WTC11 (cell line): ENCODE results near the gene RAG2.

Source experiments
- CBFB ChIP-seq: sonication (generic); formaldehyde crosslinking; IDR thresholded peaks from 2 replicates; pipeline ENCODE4 v1.8.1; 2022; ENCODE audit warnings: mild to moderate bottlenecking, low read depth, missing genetic modification reagents
- JUN ChIP-seq: sonication (generic); formaldehyde crosslinking; IDR thresholded peaks from 2 replicates; pipeline ENCODE4 v1.8.0; 2023; ENCODE audit warnings: mild to moderate bottlenecking, missing genetic modification reagents
- MXD4 ChIP-seq: fragments of 250-450 bp; sonication (Bioruptor Pico); IDR thresholded peaks from 2 replicates; pipeline ENCODE4 v1.8.0; 2021; ENCODE audit warnings: mild to moderate bottlenecking, moderate library complexity, borderline replicate concordance
- NFE2L1 ChIP-seq: sonication (generic); formaldehyde crosslinking; IDR thresholded peaks from 2 replicates; pipeline ENCODE4 v1.8.1; 2023; ENCODE audit warnings: missing genetic modification reagents
- NR1H2 ChIP-seq: sonication (generic); formaldehyde crosslinking; IDR thresholded peaks from 2 replicates; pipeline ENCODE4 v1.9.0; 2021; ENCODE audit warnings: mild to moderate bottlenecking, moderate library complexity, missing genetic modification reagents
- PRDM15 ChIP-seq: sonication (generic); formaldehyde crosslinking; IDR thresholded peaks from 2 replicates; pipeline ENCODE4 v1.8.0; 2022; ENCODE audit warnings: missing genetic modification reagents
- USF2 ChIP-seq: sonication (generic); formaldehyde crosslinking; IDR thresholded peaks from 2 replicates; pipeline ENCODE4 v1.8.1; 2023; ENCODE audit warnings: mild to moderate bottlenecking, missing genetic modification reagents, moderate library complexity
- ZNF121 ChIP-seq: sonication (generic); formaldehyde crosslinking; IDR thresholded peaks from 2 replicates; pipeline ENCODE4 v1.8.0; 2023; ENCODE audit warnings: missing genetic modification reagents
- TF ChIP-seq, protein P1 (sequence below): fragments of 200-600 bp; IDR thresholded peaks from 2 replicates; pipeline ENCODE4 v1.8.0; 2022; ENCODE audit warnings: antibody characterized with exemption
- TF ChIP-seq, protein P2 (sequence below): fragments of 250-450 bp; sonication (Bioruptor Pico); IDR thresholded peaks from 2 replicates; pipeline ENCODE4 v2.1.2; 2022; ENCODE audit warnings: mild to moderate bottlenecking, moderate library complexity
- TF ChIP-seq, protein P3 (sequence below): fragments of 250-450 bp; sonication (Bioruptor Pico); IDR thresholded peaks from 2 replicates; pipeline ENCODE4 v1.9.0; 2021; ENCODE audit warnings: mild to moderate bottlenecking
- TF ChIP-seq, protein P4 (sequence below): sonication (generic); formaldehyde crosslinking; IDR thresholded peaks from 2 replicates; pipeline ENCODE4 v1.8.1; 2023; ENCODE audit warnings: mild to moderate bottlenecking, missing genetic modification reagents, borderline replicate concordance
- TF ChIP-seq, protein P5 (sequence below): sonication (generic); formaldehyde crosslinking; IDR thresholded peaks from 2 replicates; pipeline ENCODE4 v1.8.0; 2022; ENCODE audit warnings: mild to moderate bottlenecking, missing genetic modification reagents
- TF ChIP-seq, protein P6 (sequence below): sonication (generic); formaldehyde crosslinking; IDR thresholded peaks from 2 replicates; pipeline ENCODE4 v1.8.1; 2023; ENCODE audit warnings: mild to moderate bottlenecking, missing genetic modification reagents, moderate library complexity

DNA sequence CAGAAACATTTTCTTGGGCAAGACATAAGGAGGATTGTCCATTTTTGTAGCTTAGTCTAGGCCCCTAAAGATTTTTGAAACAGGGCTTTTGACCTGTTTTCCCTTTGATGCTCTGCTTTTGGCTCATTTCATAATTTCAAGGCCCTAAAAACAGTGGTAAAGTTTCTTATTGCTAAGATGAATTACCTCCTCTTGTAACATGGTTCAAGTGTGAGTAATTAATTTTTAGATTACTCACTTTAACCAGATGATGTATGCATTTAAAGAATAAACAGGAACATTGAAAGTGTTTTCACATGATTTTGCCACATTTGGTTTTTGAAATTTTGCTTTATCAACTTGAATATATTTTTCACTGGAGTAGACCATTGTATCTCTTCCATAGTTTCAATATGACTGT is 1.2 kb downstream of the RAG2 start:
- no peak for TF ChIP-seq NR1H2 (CRISPR knock-in tag)
- TF ChIP-seq, protein P1, sequence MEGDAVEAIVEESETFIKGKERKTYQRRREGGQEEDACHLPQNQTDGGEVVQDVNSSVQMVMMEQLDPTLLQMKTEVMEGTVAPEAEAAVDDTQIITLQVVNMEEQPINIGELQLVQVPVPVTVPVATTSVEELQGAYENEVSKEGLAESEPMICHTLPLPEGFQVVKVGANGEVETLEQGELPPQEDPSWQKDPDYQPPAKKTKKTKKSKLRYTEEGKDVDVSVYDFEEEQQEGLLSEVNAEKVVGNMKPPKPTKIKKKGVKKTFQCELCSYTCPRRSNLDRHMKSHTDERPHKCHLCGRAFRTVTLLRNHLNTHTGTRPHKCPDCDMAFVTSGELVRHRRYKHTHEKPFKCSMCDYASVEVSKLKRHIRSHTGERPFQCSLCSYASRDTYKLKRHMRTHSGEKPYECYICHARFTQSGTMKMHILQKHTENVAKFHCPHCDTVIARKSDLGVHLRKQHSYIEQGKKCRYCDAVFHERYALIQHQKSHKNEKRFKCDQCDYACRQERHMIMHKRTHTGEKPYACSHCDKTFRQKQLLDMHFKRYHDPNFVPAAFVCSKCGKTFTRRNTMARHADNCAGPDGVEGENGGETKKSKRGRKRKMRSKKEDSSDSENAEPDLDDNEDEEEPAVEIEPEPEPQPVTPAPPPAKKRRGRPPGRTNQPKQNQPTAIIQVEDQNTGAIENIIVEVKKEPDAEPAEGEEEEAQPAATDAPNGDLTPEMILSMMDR = no peak
- no peak for TF ChIP-seq CBFB
- TF ChIP-seq USF2 = no peak
- TF ChIP-seq JUN (CRISPR knock-in tag) = no peak
- no peak for TF ChIP-seq ZNF121
- no peak for TF ChIP-seq NFE2L1 (CRISPR knock-in tag)
- TF ChIP-seq, protein P2, sequence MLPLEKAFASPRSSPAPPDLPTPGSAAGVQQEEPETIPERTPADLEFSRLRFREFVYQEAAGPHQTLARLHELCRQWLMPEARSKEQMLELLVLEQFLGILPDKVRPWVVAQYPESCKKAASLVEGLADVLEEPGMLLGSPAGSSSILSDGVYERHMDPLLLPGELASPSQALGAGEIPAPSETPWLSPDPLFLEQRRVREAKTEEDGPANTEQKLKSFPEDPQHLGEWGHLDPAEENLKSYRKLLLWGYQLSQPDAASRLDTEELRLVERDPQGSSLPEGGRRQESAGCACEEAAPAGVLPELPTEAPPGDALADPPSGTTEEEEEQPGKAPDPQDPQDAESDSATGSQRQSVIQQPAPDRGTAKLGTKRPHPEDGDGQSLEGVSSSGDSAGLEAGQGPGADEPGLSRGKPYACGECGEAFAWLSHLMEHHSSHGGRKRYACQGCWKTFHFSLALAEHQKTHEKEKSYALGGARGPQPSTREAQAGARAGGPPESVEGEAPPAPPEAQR (CRISPR knock-in tag) = no peak
- no peak for TF ChIP-seq MXD4
- TF ChIP-seq, protein P3, sequence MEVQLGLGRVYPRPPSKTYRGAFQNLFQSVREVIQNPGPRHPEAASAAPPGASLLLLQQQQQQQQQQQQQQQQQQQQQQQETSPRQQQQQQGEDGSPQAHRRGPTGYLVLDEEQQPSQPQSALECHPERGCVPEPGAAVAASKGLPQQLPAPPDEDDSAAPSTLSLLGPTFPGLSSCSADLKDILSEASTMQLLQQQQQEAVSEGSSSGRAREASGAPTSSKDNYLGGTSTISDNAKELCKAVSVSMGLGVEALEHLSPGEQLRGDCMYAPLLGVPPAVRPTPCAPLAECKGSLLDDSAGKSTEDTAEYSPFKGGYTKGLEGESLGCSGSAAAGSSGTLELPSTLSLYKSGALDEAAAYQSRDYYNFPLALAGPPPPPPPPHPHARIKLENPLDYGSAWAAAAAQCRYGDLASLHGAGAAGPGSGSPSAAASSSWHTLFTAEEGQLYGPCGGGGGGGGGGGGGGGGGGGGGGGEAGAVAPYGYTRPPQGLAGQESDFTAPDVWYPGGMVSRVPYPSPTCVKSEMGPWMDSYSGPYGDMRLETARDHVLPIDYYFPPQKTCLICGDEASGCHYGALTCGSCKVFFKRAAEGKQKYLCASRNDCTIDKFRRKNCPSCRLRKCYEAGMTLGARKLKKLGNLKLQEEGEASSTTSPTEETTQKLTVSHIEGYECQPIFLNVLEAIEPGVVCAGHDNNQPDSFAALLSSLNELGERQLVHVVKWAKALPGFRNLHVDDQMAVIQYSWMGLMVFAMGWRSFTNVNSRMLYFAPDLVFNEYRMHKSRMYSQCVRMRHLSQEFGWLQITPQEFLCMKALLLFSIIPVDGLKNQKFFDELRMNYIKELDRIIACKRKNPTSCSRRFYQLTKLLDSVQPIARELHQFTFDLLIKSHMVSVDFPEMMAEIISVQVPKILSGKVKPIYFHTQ (CRISPR knock-in tag) = no peak
- TF ChIP-seq, protein P4, sequence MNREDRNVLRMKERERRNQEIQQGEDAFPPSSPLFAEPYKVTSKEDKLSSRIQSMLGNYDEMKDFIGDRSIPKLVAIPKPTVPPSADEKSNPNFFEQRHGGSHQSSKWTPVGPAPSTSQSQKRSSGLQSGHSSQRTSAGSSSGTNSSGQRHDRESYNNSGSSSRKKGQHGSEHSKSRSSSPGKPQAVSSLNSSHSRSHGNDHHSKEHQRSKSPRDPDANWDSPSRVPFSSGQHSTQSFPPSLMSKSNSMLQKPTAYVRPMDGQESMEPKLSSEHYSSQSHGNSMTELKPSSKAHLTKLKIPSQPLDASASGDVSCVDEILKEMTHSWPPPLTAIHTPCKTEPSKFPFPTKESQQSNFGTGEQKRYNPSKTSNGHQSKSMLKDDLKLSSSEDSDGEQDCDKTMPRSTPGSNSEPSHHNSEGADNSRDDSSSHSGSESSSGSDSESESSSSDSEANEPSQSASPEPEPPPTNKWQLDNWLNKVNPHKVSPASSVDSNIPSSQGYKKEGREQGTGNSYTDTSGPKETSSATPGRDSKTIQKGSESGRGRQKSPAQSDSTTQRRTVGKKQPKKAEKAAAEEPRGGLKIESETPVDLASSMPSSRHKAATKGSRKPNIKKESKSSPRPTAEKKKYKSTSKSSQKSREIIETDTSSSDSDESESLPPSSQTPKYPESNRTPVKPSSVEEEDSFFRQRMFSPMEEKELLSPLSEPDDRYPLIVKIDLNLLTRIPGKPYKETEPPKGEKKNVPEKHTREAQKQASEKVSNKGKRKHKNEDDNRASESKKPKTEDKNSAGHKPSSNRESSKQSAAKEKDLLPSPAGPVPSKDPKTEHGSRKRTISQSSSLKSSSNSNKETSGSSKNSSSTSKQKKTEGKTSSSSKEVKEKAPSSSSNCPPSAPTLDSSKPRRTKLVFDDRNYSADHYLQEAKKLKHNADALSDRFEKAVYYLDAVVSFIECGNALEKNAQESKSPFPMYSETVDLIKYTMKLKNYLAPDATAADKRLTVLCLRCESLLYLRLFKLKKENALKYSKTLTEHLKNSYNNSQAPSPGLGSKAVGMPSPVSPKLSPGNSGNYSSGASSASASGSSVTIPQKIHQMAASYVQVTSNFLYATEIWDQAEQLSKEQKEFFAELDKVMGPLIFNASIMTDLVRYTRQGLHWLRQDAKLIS (CRISPR knock-in tag) = no peak
- TF ChIP-seq, protein P5, sequence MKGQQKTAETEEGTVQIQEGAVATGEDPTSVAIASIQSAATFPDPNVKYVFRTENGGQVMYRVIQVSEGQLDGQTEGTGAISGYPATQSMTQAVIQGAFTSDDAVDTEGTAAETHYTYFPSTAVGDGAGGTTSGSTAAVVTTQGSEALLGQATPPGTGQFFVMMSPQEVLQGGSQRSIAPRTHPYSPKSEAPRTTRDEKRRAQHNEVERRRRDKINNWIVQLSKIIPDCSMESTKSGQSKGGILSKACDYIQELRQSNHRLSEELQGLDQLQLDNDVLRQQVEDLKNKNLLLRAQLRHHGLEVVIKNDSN (CRISPR knock-in tag) = no peak
- no peak for TF ChIP-seq PRDM15 (CRISPR knock-in tag)
- TF ChIP-seq, protein P6, sequence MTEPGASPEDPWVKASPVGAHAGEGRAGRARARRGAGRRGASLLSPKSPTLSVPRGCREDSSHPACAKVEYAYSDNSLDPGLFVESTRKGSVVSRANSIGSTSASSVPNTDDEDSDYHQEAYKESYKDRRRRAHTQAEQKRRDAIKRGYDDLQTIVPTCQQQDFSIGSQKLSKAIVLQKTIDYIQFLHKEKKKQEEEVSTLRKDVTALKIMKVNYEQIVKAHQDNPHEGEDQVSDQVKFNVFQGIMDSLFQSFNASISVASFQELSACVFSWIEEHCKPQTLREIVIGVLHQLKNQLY (CRISPR knock-in tag) = no peak
